ENCODE data around the gene COTL1.

DNA sequence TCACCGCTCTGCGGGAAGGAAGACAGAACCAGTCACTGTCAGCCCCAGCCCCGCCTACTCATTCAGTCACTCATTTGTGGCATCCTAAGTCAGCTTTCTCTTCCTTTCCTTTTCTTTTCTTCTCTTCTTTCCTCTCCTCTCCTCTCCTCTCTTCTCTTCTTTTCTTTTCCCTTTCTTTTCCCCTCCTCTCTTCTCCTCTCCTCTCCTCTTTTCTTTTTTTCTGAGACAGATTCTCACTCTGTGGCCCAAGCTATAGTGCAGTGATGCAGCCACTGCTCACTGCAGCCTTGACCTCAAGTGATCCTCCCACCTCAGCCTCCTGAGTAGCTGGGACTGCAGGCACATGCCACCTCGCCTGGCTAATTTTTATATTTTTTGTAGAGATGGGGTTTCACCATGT is 19.8 kb upstream of the COTL1 start:
- TF ChIP-seq SRF (IDR thresholded peaks at IDR 0.05; ENCODE audit: low read depth, low read length) (no peak), JUNB (CRISPR knock-in tag; IDR thresholded peaks at IDR 0.05; ENCODE audit: borderline replicate concordance) (0 out of 2 replicates have a peak, but pooled peaks have one; percentile 40), ZNF549 (CRISPR knock-in tag; IDR thresholded peaks at IDR 0.05) (no peak), REPIN1 (CRISPR knock-in tag; IDR thresholded peaks at IDR 0.05; ENCODE audit: borderline replicate concordance, low read depth) (no peak), ZFP36L2 (CRISPR knock-in tag; IDR thresholded peaks at IDR 0.05) (no peak), NONO (IDR thresholded peaks at IDR 0.05) (no peak), NONO (CRISPR knock-in tag; conservative IDR thresholded peaks at IDR 0.05) (no peak), TAF1 (CRISPR knock-in tag; IDR thresholded peaks at IDR 0.05) (no peak), GPN1 (CRISPR knock-in tag; IDR thresholded peaks at IDR 0.05; ENCODE audit: borderline replicate concordance) (no peak), MATR3 (CRISPR knock-in tag; IDR thresholded peaks at IDR 0.05) (no peak)
- TF ChIP-seq, protein P1, sequence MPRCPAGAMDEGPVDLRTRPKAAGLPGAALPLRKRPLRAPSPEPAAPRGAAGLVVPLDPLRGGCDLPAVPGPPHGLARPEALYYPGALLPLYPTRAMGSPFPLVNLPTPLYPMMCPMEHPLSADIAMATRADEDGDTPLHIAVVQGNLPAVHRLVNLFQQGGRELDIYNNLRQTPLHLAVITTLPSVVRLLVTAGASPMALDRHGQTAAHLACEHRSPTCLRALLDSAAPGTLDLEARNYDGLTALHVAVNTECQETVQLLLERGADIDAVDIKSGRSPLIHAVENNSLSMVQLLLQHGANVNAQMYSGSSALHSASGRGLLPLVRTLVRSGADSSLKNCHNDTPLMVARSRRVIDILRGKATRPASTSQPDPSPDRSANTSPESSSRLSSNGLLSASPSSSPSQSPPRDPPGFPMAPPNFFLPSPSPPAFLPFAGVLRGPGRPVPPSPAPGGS (CRISPR knock-in tag; IDR thresholded peaks at IDR 0.05), result no peak
- TF ChIP-seq, protein P2, sequence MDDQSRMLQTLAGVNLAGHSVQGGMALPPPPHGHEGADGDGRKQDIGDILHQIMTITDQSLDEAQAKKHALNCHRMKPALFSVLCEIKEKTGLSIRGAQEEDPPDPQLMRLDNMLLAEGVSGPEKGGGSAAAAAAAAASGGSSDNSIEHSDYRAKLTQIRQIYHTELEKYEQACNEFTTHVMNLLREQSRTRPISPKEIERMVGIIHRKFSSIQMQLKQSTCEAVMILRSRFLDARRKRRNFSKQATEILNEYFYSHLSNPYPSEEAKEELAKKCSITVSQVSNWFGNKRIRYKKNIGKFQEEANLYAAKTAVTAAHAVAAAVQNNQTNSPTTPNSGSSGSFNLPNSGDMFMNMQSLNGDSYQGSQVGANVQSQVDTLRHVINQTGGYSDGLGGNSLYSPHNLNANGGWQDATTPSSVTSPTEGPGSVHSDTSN (CRISPR knock-in tag; IDR thresholded peaks at IDR 0.05; ENCODE audit: borderline replicate concordance), result no peak
- TF ChIP-seq, protein P3, sequence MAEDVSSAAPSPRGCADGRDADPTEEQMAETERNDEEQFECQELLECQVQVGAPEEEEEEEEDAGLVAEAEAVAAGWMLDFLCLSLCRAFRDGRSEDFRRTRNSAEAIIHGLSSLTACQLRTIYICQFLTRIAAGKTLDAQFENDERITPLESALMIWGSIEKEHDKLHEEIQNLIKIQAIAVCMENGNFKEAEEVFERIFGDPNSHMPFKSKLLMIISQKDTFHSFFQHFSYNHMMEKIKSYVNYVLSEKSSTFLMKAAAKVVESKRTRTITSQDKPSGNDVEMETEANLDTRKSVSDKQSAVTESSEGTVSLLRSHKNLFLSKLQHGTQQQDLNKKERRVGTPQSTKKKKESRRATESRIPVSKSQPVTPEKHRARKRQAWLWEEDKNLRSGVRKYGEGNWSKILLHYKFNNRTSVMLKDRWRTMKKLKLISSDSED (CRISPR knock-in tag; IDR thresholded peaks at IDR 0.05), result no peak
- TF ChIP-seq, protein P4, sequence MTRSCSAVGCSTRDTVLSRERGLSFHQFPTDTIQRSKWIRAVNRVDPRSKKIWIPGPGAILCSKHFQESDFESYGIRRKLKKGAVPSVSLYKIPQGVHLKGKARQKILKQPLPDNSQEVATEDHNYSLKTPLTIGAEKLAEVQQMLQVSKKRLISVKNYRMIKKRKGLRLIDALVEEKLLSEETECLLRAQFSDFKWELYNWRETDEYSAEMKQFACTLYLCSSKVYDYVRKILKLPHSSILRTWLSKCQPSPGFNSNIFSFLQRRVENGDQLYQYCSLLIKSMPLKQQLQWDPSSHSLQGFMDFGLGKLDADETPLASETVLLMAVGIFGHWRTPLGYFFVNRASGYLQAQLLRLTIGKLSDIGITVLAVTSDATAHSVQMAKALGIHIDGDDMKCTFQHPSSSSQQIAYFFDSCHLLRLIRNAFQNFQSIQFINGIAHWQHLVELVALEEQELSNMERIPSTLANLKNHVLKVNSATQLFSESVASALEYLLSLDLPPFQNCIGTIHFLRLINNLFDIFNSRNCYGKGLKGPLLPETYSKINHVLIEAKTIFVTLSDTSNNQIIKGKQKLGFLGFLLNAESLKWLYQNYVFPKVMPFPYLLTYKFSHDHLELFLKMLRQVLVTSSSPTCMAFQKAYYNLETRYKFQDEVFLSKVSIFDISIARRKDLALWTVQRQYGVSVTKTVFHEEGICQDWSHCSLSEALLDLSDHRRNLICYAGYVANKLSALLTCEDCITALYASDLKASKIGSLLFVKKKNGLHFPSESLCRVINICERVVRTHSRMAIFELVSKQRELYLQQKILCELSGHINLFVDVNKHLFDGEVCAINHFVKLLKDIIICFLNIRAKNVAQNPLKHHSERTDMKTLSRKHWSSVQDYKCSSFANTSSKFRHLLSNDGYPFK (CRISPR knock-in tag; IDR thresholded peaks at IDR 0.05; ENCODE audit: borderline replicate concordance), result no peak
- TF ChIP-seq, protein P5, sequence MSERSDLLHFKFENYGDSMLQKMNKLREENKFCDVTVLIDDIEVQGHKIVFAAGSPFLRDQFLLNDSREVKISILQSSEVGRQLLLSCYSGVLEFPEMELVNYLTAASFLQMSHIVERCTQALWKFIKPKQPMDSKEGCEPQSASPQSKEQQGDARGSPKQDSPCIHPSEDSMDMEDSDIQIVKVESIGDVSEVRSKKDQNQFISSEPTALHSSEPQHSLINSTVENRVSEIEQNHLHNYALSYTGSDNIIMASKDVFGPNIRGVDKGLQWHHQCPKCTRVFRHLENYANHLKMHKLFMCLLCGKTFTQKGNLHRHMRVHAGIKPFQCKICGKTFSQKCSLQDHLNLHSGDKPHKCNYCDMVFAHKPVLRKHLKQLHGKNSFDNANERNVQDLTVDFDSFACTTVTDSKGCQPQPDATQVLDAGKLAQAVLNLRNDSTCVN (CRISPR knock-in tag; IDR thresholded peaks at IDR 0.05; ENCODE audit: borderline replicate concordance), result no peak
